NCI-H1436 treated with DMSO at 0.1 percent for 48 hours (cell line): ENCODE measurements around the gene NCBP1.

Experiments used
- DNase-seq: peaks from one replicate; lab custom pipeline; 2025; lab: John Stamatoyannopoulos, UW

The NCBP1 gene

DNA sequence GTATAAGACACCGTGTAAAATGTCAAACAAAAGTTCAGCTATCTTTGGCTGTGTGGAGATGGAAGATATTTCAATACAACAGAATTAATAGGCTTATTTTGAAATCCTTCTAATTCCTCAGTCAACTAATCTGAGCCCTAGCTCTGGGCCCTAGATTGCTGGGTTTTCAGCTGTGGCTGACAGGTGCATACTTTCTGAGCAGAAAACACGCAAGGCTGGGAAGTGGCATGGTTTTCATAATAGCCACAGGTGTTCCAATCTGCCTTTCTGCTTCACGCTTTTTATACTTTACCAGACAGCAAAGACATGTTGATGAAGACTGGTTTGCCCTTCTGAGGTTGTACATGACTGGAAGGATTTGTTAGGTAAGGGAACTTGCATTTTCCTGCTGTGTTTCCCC, 84.2 kb downstream of the NCBP1 start:
- no peak for DNase-seq

DNA sequence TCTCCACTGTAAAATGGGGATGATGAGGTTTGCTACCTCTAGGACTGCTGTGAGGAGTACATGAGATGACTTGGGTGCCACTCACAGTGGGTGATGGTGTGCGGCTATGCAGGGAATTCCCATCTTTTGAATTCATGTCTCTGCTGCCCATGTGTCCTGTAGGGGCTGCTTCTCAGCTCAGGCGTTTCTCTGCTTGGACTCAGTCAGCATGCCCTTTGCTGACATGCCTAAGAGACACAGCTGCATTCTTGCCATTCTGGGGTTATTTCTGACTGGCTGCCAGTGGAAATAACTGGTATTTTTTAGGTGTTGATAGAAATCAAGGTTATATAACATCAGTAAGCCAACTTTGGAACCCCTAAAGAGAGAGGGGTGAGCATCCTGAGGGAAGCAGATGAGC, 87.8 kb downstream of the NCBP1 start:
- DNase-seq: no peak

DNA sequence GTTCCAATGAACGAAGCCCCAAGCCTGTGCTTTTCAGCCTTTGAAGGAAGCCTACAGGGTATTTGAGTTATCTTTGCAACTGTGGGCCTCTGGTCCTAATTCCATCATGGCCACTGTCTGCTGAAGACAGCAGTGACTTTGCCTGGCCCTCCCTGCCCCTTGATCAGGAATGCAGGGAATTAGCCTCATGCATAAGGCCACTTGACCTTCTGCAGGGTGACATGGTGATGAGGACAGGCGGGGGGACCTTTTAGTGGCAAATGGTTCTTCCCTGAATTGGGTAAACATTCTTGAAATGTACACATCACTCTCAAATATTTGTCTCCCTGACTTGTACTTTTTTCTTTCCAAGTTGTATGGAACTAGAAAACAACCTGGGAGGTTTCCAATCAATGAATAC, 88.7 kb downstream of the NCBP1 start:
- DNase-seq: no peak
